ENCODE measurements around the gene CEP192. TPM values are rescaled to one million over a fixed set of nuclear protein-coding genes. Genes with fewer than 3 reads are reported as not detected.

CEP192 gene
- total and polyA plus RNA-seq, 10 of the 15 experiments (the other 5 are each of a cell fraction or from before 2014, with no cell fraction given): 15.4 to 58.2 (median 29.6) TPM

GRCh38 chr18:13061630-13062189 is 70.5 kb downstream of the CEP192 start:
- POLR2A ChIA-PET: no interaction called here
- H3K9me3 ChIP-seq (replicated peaks; ENCODE audit: control insufficient read depth, insufficient read depth, low read length): no peaks in the 10 kb centered on the region; the same call in 2 of the 3 replicates
- H3K4me2 ChIP-seq (ENCODE audit: control insufficient read depth, insufficient read depth): no peak overlapping the region
- intact Hi-C loops (cut with micrococcal nuclease; ENCODE audit: unreplicated experiment) (no loop called here), in situ Hi-C loops (cut with MboI) (no loop called here)
- no peaks in the 10 kb centered on the region for H3K79me2 ChIP-seq (ENCODE audit: control insufficient read depth, insufficient read depth, low read length)
- no peak overlapping the region for H3K9ac ChIP-seq (ENCODE audit: control insufficient read depth, insufficient read depth, low read length)
- no peaks in the 10 kb centered on the region for H3K27me3 ChIP-seq (replicated peaks in 1 of 2; ENCODE audit: control insufficient read depth in 2 of 2, insufficient read depth in 2 of 2, low read length in 1 of 2)
- FAIRE-seq: no peak
- no TSS peak for BruUV-seq (replicated peaks)
- no peak overlapping the region for H3K4me3 ChIP-seq
- no peak for DNase-seq (ENCODE audit: low read depth, low spot score)
- no peak overlapping the region for H3K27ac ChIP-seq (ENCODE audit: control insufficient read depth, insufficient read depth)
- WGBS (ENCODE audit: insufficient coverage, insufficient replicate concordance, low lambda C conversion rate, missing lambda C conversion rate): 99% methylated on average over 4 of the region's 4 CpGs
- peaks cover 16 to 26% of the 10 kb centered on the region in 2 experiments for H3K36me3 ChIP-seq (ENCODE audit: control insufficient read depth in 2 of 2, insufficient read depth in 2 of 2, low read length in 1 of 2)
- H2AFZ ChIP-seq (ENCODE audit: control insufficient read depth, low read depth, low read length): no peak overlapping the region
- no peak for ATAC-seq
- peaks cover 3% of the 10 kb centered on the region; the same call in 1 of the 2 replicates for H3K4me1 ChIP-seq (ENCODE audit: control insufficient read depth, insufficient read depth, low read length)
- CTCF ChIA-PET: interaction anchor here (0.6 to 1.5 kb wide), 3 partner anchors 10 to 56 kb away, joined by 3 read pairs; no protein-coding TSS in a partner anchor
- RAD21 ChIA-PET (ENCODE audit: unreplicated experiment): interaction anchor here (1.1 kb wide), 1 partner anchor 98 kb away, joined by 3 read pairs; no protein-coding TSS in a partner anchor
- H4K20me1 ChIP-seq (ENCODE audit: control insufficient read depth, insufficient read depth): no peaks in the 10 kb centered on the region
- SMC1A ChIA-PET (ENCODE audit: uncharacterized antibody, unreplicated experiment): interaction anchor here (0.8 to 1.2 kb wide), 2 partner anchors 10 to 64 kb away, joined by 3 read pairs; no protein-coding TSS in a partner anchor
- TF ChIP-seq BMI1 (IDR thresholded peaks at IDR 0.05; ENCODE audit: borderline replicate concordance): no peak
- no peak for TF ChIP-seq ELK1 (IDR thresholded peaks at IDR 0.05; ENCODE audit: low read depth, low read length)
- TF ChIP-seq RELB (IDR thresholded peaks at IDR 0.05; ENCODE audit: low read depth): no peak
- TF ChIP-seq BCL3 (IDR thresholded peaks at IDR 0.05; ENCODE audit: borderline replicate concordance, insufficient read depth, low read depth, low read length, poor library complexity, severe bottlenecking): no peak
- no peak for TF ChIP-seq GATAD2B (conservative IDR thresholded peaks at IDR 0.05; ENCODE audit: low read depth)
- TF ChIP-seq ZNF622 (IDR thresholded peaks at IDR 0.05): no peak
- no peak for TF ChIP-seq POLR2AphosphoS5 (IDR thresholded peaks at IDR 0.05; ENCODE audit: low read length)
- TF ChIP-seq PKNOX1 (IDR thresholded peaks at IDR 0.05): no peak
- no peak for TF ChIP-seq ZNF384 (IDR thresholded peaks at IDR 0.05; ENCODE audit: borderline replicate concordance, low read depth, low read length)
- TF ChIP-seq IRF5 (IDR thresholded peaks at IDR 0.05; ENCODE audit: borderline replicate concordance): no peak
- no peak for TF ChIP-seq TCF7 (IDR thresholded peaks at IDR 0.05; ENCODE audit: borderline replicate concordance)
- TF ChIP-seq JUNB (IDR thresholded peaks at IDR 0.05): no peak
- no peak for TF ChIP-seq EP300 (IDR thresholded peaks at IDR 0.05; ENCODE audit: borderline replicate concordance in 1 of 2, control insufficient read depth in 1 of 2, low read depth in 2 of 2, low read length in 2 of 2)
- TF ChIP-seq HDAC2 (IDR thresholded peaks at IDR 0.05): no peak
- no peak for TF ChIP-seq ZZZ3 (IDR thresholded peaks at IDR 0.05; ENCODE audit: control insufficient read depth, insufficient read length, low read depth)
- no peak for TF ChIP-seq YBX1 (IDR thresholded peaks at IDR 0.05)
